ENCODE results near the gene EIF3B. TPM values are rescaled to one million over a fixed set of nuclear protein-coding genes. Genes with fewer than 3 reads are reported as not detected.
A peak's percentile ranks its signal among the peaks of the same experiment; 100 is the strongest.
"Not testable (repeated sequence)": the region's sequence is repeated elsewhere in the genome, so short reads cannot be mapped to it uniquely, and the experiment has no call there.

EIF3B gene
- total RNA-seq = 115 TPM
- 86.0 TPM for polyA plus RNA-seq
- long read RNA-seq, donor 1 = 0 reads
- long read RNA-seq, donor 2 = 0 reads
- long read RNA-seq, donor 3, transcript EIF3B-202 (19 exons, 2,966 nt) = minor isoform, 10 of 34 reads
- long read RNA-seq, donor 3, transcript EIF3B-201 (19 exons, 3,055 nt) = major isoform, 23 of 34 reads
- long read RNA-seq, donor 3, partial matches to known transcripts = 0 of 34 reads
- long read RNA-seq, donor 3, other reads (novel, unspliced or antisense) = 0 of 34 reads
- long read RNA-seq, donor 4, transcript EIF3B-201 (19 exons, 3,055 nt) = major isoform, 6 of 11 reads
- long read RNA-seq, donor 4, partial matches to known transcripts = 0 of 11 reads
- long read RNA-seq, donor 4, other reads (novel, unspliced or antisense) = 0 of 11 reads
- long read RNA-seq, donor 5, transcript EIF3B-201 (19 exons, 3,055 nt) = minor isoform, 8 of 29 reads
- long read RNA-seq, donor 5, transcript EIF3B-202 (19 exons, 2,966 nt) = major isoform, 12 of 29 reads
- long read RNA-seq, donor 5, partial matches to known transcripts = 5 of 29 reads
- long read RNA-seq, donor 5, other reads (novel, unspliced or antisense) = 0 of 29 reads
- long read RNA-seq, donor 6, transcript EIF3B-201 (19 exons, 3,055 nt) = major isoform, 10 of 22 reads
- long read RNA-seq, donor 6, transcript EIF3B-202 (19 exons, 2,966 nt) = minor isoform, 9 of 22 reads
- long read RNA-seq, donor 6, partial matches to known transcripts = 0 of 22 reads
- long read RNA-seq, donor 6, other reads (novel, unspliced or antisense) = 0 of 22 reads
- long read RNA-seq, donor 7, transcript EIF3B-201 (19 exons, 3,055 nt) = minor isoform, 5 of 14 reads
- long read RNA-seq, donor 7, transcript EIF3B-202 (19 exons, 2,966 nt) = major isoform, 9 of 14 reads
- long read RNA-seq, donor 7, partial matches to known transcripts = 0 of 14 reads
- long read RNA-seq, donor 7, other reads (novel, unspliced or antisense) = 0 of 14 reads
- long read RNA-seq, donor 8, transcript EIF3B-202 (19 exons, 2,966 nt) = major isoform, 5 of 9 reads
- long read RNA-seq, donor 8, partial matches to known transcripts = 0 of 9 reads
- long read RNA-seq, donor 8, other reads (novel, unspliced or antisense) = 0 of 9 reads
- long read RNA-seq, donor 9, transcript EIF3B-201 (19 exons, 3,055 nt) = major isoform, 9 of 15 reads
- long read RNA-seq, donor 9, transcript EIF3B-202 (19 exons, 2,966 nt) = minor isoform, 6 of 15 reads
- long read RNA-seq, donor 9, partial matches to known transcripts = 0 of 15 reads
- long read RNA-seq, donor 9, other reads (novel, unspliced or antisense) = 0 of 15 reads
- long read RNA-seq, donor 10, transcript EIF3B-202 (19 exons, 2,966 nt) = major isoform, 8 of 16 reads
- long read RNA-seq, donor 10, transcript EIF3B-201 (19 exons, 3,055 nt) = minor isoform, 6 of 16 reads
- long read RNA-seq, donor 10, partial matches to known transcripts = 0 of 16 reads
- long read RNA-seq, donor 10, other reads (novel, unspliced or antisense) = 0 of 16 reads

GRCh38 chr7:2354186-2354938 is at the start of gene EIF3B:
Gene EIF3B, plus strand, starts transcription at chr7:2354827. Its CDS starts 95 bp downstream, at chr7:2354922.
- no peaks in the 10 kb centered on the region for H3K9me3 ChIP-seq (ENCODE audit: control insufficient read depth in 2 of 2, insufficient read depth in 1 of 2, low read length in 1 of 2)
- no peaks in the 10 kb centered on the region for H3K27me3 ChIP-seq (ENCODE audit: control insufficient read depth in 2 of 2, insufficient read depth in 1 of 2, low read length in 1 of 2)
- H3K4me3 ChIP-seq (ENCODE audit: low read length in 2 of 2) = peak within 1 kb of the TSS; percentile 69 to 83
- peak within 1 kb of the TSS; percentile 92 to 97 for H3K27ac ChIP-seq (ENCODE audit: low read depth in 1 of 2, low read length in 1 of 2)
- DNase-seq (ENCODE audit: low read depth in 6 of 9, low spot score in 9 of 9) = peak; percentile 90 to 98 (median 93)
- WGBS = under 1% methylated on average over 55 of the region's 55 CpGs
- peaks cover 13 to 27% of the 10 kb centered on the region in 2 donors for H3K4me1 ChIP-seq (ENCODE audit: control insufficient read depth in 2 of 2, insufficient read depth in 2 of 2, low read length in 2 of 2)
- peaks cover 11 to 26% of the 10 kb centered on the region in 2 donors for H3K36me3 ChIP-seq (ENCODE audit: control insufficient read depth in 2 of 2, insufficient read depth in 2 of 2, low read length in 1 of 2)

GRCh38 chr7:2305258-2305657 is 49.4 kb upstream of the EIF3B start:
- not testable (repeated sequence) for H3K36me3 ChIP-seq (ENCODE audit: control insufficient read depth in 2 of 2, insufficient read depth in 2 of 2, low read length in 1 of 2); H3K4me3 ChIP-seq (ENCODE audit: low read length in 2 of 2); DNase-seq (ENCODE audit: low read depth in 6 of 9, low spot score in 9 of 9); H3K4me1 ChIP-seq (ENCODE audit: control insufficient read depth in 2 of 2, insufficient read depth in 2 of 2, low read length in 2 of 2); H3K27ac ChIP-seq (ENCODE audit: low read depth in 1 of 2, low read length in 1 of 2); H3K9me3 ChIP-seq (ENCODE audit: control insufficient read depth in 2 of 2, insufficient read depth in 1 of 2, low read length in 1 of 2); H3K27me3 ChIP-seq (ENCODE audit: control insufficient read depth in 2 of 2, insufficient read depth in 1 of 2, low read length in 1 of 2)
- WGBS = 95% methylated on average over 6 of the region's 6 CpGs

GRCh38 chr7:2306688-2307087 is 47.9 kb upstream of the EIF3B start:
- Histone ChIP-seq H3K4me3 (ENCODE audit: low read length in 2 of 2) (no peak overlapping the region), H3K27ac (ENCODE audit: low read depth in 1 of 2, low read length in 1 of 2) (no peak overlapping the region), H3K36me3 (ENCODE audit: control insufficient read depth in 2 of 2, insufficient read depth in 2 of 2, low read length in 1 of 2) (no peaks in the 10 kb centered on the region), H3K4me1 (ENCODE audit: control insufficient read depth in 2 of 2, insufficient read depth in 2 of 2, low read length in 2 of 2) (no peaks in the 10 kb centered on the region), H3K27me3 (ENCODE audit: control insufficient read depth in 2 of 2, insufficient read depth in 1 of 2, low read length in 1 of 2) (no peaks in the 10 kb centered on the region), H3K9me3 (ENCODE audit: control insufficient read depth in 2 of 2, insufficient read depth in 1 of 2, low read length in 1 of 2) (no peaks in the 10 kb centered on the region)
- DNase-seq (ENCODE audit: low read depth in 6 of 9, low spot score in 9 of 9) = no peak
- WGBS = 97% methylated on average over 6 of the region's 6 CpGs

- WGBS = 19% methylated on average over 7 of the region's 7 CpGs
- H3K27ac ChIP-seq (ENCODE audit: low read depth in 1 of 2, low read length in 1 of 2) = peak overlapping the region in 1 of 2 donors; percentile 37
These were observed 46.9 kb upstream of the EIF3B start for GRCh38 chr7:2307690-2308107.

GRCh38 chr7:2309889-2310331 is 44.7 kb upstream of the EIF3B start:
- H3K36me3 ChIP-seq (ENCODE audit: control insufficient read depth in 2 of 2, insufficient read depth in 2 of 2, low read length in 1 of 2) = no peaks in the 10 kb centered on the region
- peaks cover 6 to 10% of the 10 kb centered on the region in 2 donors for H3K4me1 ChIP-seq (ENCODE audit: control insufficient read depth in 2 of 2, insufficient read depth in 2 of 2, low read length in 2 of 2)
- no peak overlapping the region for H3K27ac ChIP-seq (ENCODE audit: low read depth in 1 of 2, low read length in 1 of 2)
- H3K27me3 ChIP-seq (ENCODE audit: control insufficient read depth in 2 of 2, insufficient read depth in 1 of 2, low read length in 1 of 2) = peaks cover 0 to 3% of the 10 kb centered on the region in 2 donors
- no peak for DNase-seq (ENCODE audit: low read depth in 6 of 9, low spot score in 9 of 9)
- WGBS = 93% methylated on average over 20 of the region's 20 CpGs
- no peak overlapping the region for H3K4me3 ChIP-seq (ENCODE audit: low read length in 2 of 2)
- H3K9me3 ChIP-seq (ENCODE audit: control insufficient read depth in 2 of 2, insufficient read depth in 1 of 2, low read length in 1 of 2) = no peaks in the 10 kb centered on the region

More at GRCh38 chr7:2307690-2308107, 46.9 kb upstream of the EIF3B start:
- Histone ChIP-seq H3K27me3 (ENCODE audit: control insufficient read depth in 2 of 2, insufficient read depth in 1 of 2, low read length in 1 of 2) (no peaks in the 10 kb centered on the region), H3K4me3 (ENCODE audit: low read length in 2 of 2) (no peak overlapping the region), H3K9me3 (ENCODE audit: control insufficient read depth in 2 of 2, insufficient read depth in 1 of 2, low read length in 1 of 2) (no peaks in the 10 kb centered on the region), H3K36me3 (ENCODE audit: control insufficient read depth in 2 of 2, insufficient read depth in 2 of 2, low read length in 1 of 2) (no peaks in the 10 kb centered on the region), H3K4me1 (ENCODE audit: control insufficient read depth in 2 of 2, insufficient read depth in 2 of 2, low read length in 2 of 2) (no peaks in the 10 kb centered on the region)
- no peak for DNase-seq (ENCODE audit: low read depth in 6 of 9, low spot score in 9 of 9)

GRCh38 chr7:2312267-2312929 is 42.2 kb upstream of the EIF3B start:
- no peak overlapping the region for H3K4me3 ChIP-seq (ENCODE audit: low read length in 2 of 2)
- no peaks in the 10 kb centered on the region for H3K9me3 ChIP-seq (ENCODE audit: control insufficient read depth in 2 of 2, insufficient read depth in 1 of 2, low read length in 1 of 2)
- peaks cover 6 to 10% of the 10 kb centered on the region in 2 donors for H3K4me1 ChIP-seq (ENCODE audit: control insufficient read depth in 2 of 2, insufficient read depth in 2 of 2, low read length in 2 of 2)
- H3K27me3 ChIP-seq (ENCODE audit: control insufficient read depth in 2 of 2, insufficient read depth in 1 of 2, low read length in 1 of 2) = peaks cover 0 to 3% of the 10 kb centered on the region in 2 donors
- no peak for DNase-seq (ENCODE audit: low read depth in 6 of 9, low spot score in 9 of 9)
- 97% methylated on average over 17 of the region's 17 CpGs for WGBS
- H3K27ac ChIP-seq (ENCODE audit: low read depth in 1 of 2, low read length in 1 of 2) = no peak overlapping the region
- H3K36me3 ChIP-seq (ENCODE audit: control insufficient read depth in 2 of 2, insufficient read depth in 2 of 2, low read length in 1 of 2) = no peaks in the 10 kb centered on the region

GRCh38 chr7:2313450-2314208 is 41.0 kb upstream of the EIF3B start:
- Histone ChIP-seq H3K4me1 (ENCODE audit: control insufficient read depth in 2 of 2, insufficient read depth in 2 of 2, low read length in 2 of 2) (peaks cover 6 to 10% of the 10 kb centered on the region in 2 donors), H3K27me3 (ENCODE audit: control insufficient read depth in 2 of 2, insufficient read depth in 1 of 2, low read length in 1 of 2) (peaks cover 0 to 3% of the 10 kb centered on the region in 2 donors), H3K9me3 (ENCODE audit: control insufficient read depth in 2 of 2, insufficient read depth in 1 of 2, low read length in 1 of 2) (no peaks in the 10 kb centered on the region), H3K4me3 (ENCODE audit: low read length in 2 of 2) (peak overlapping the region; percentile 60 to 63), H3K36me3 (ENCODE audit: control insufficient read depth in 2 of 2, insufficient read depth in 2 of 2, low read length in 1 of 2) (no peaks in the 10 kb centered on the region), H3K27ac (ENCODE audit: low read depth in 1 of 2, low read length in 1 of 2) (peak overlapping the region; percentile 2 to 70)
- peak in 2 of 9 donors; percentile 10 to 18 for DNase-seq (ENCODE audit: low read depth in 6 of 9, low spot score in 9 of 9)
- 28% methylated on average over 42 of the region's 42 CpGs for WGBS

Measured in thymus (tissue), 14 donors.